SK-N-SH (cell line): ENCODE results near the gene ZNF507. TPM values are rescaled to one million over a fixed set of nuclear protein-coding genes. Genes with fewer than 3 reads are reported as not detected.

Experiments used
- CTCF ChIA-PET: fragments of 300-600, 350-600 bp; formaldehyde crosslinking; extraction: SDS; loops from one replicate; lab custom pipeline; 2021; lab: Yijun Ruan, JAX
- POLR2A ChIA-PET: fragments of 350-600 bp; sonication (Branson Sonifier 250); formaldehyde crosslinking; extraction: SDS; loops from one replicate; lab custom pipeline; 2020; ENCODE audit warnings: antibody characterized with exemption, inconsistent platforms; lab: Yijun Ruan, JAX
- DNase-seq: peaks from one replicate; pipeline ENCODE4 v3.0.0; 2012
- H2AFZ ChIP-seq: fragments of 200-600 bp; sonication (generic); 2 replicates; pipeline ENCODE4 v1.8.1; 2016; ENCODE audit warnings: antibody characterized with exemption, mild to moderate bottlenecking, low read depth
- H3F3A ChIP-seq: fragments of 200-600 bp; sonication (generic); replicated peaks from 2 replicates; pipeline ENCODE3; 2016; ENCODE audit warnings: antibody characterized with exemption, mild to moderate bottlenecking; ENCODE audit not compliant: insufficient read depth
- H3K27ac ChIP-seq, 2 experiments: fragments of 200-500 bp in 1 of 2; fragments of 200-600 bp in 1 of 2; sonication (Bioruptor generic) in 1 of 2; sonication (generic), shearing (Covaris generic) in 1 of 2; 2 replicates each; pipeline versions ENCODE4 v1.5.1 to v1.6.1; 2014 to 2016; ENCODE audit warnings: low read depth in 2 of 2, inconsistent platforms in 1 of 2, low read length in 1 of 2, mild to moderate bottlenecking in 1 of 2, mixed read lengths in 1 of 2
- H3K27me3 ChIP-seq: fragments of 200-600 bp; sonication (generic), shearing (Covaris generic); 2 replicates; pipeline ENCODE4 v1.6.1; 2016; ENCODE audit warnings: mixed run types; ENCODE audit not compliant: insufficient read depth
- H3K36me3 ChIP-seq, 2 experiments: fragments of 200-500 bp in 1 of 2; fragments of 200-600 bp in 1 of 2; sonication (Bioruptor generic) in 1 of 2; sonication (generic) in 1 of 2; replicated peaks in 1 of 2; 2 replicates each; pipeline versions ENCODE3 to v1.5.1; 2014 to 2016; ENCODE audit warnings: low read length in 1 of 2, mild to moderate bottlenecking in 1 of 2; ENCODE audit not compliant: insufficient read depth in 2 of 2, control insufficient read depth in 1 of 2
- H3K4me1 ChIP-seq, 2 experiments: fragments of 200-500 bp in 1 of 2; fragments of 200-600 bp in 1 of 2; sonication (Bioruptor generic) in 1 of 2; sonication (generic), shearing (Covaris generic) in 1 of 2; 2 replicates each; pipeline versions ENCODE4 v1.5.1 to v1.6.1; 2014 to 2016; ENCODE audit warnings: low read depth in 1 of 2, low read length in 1 of 2, mixed run types in 1 of 2; ENCODE audit not compliant: insufficient read depth in 2 of 2, control insufficient read depth in 1 of 2
- H3K4me2 ChIP-seq: fragments of 200-600 bp; sonication (generic), shearing (Covaris generic); 2 replicates; pipeline ENCODE4 v1.6.1; 2017; ENCODE audit warnings: mixed run types
- H3K4me3 ChIP-seq, 2 experiments: fragments of 200-500 bp in 1 of 2; fragments of 200-600 bp in 1 of 2; sonication (Bioruptor generic) in 1 of 2; sonication (generic), shearing (Covaris generic) in 1 of 2; 2 replicates each; pipeline versions ENCODE4 v1.5.1 to v1.8.1; 2014 to 2016; ENCODE audit warnings: low read depth in 2 of 2, inconsistent platforms in 1 of 2, low read length in 1 of 2, mild to moderate bottlenecking in 1 of 2, mixed read lengths in 1 of 2, moderate library complexity in 1 of 2
- H3K79me2 ChIP-seq: fragments of 200-600 bp; sonication (generic); 2 replicates; pipeline ENCODE4 v1.8.1; 2017; ENCODE audit warnings: mild to moderate bottlenecking; ENCODE audit not compliant: insufficient read depth
- H3K9ac ChIP-seq: fragments of 200-600 bp; sonication (generic); 2 replicates; pipeline ENCODE4 v1.6.1; 2017; ENCODE audit warnings: mixed run types
- H3K9me2 ChIP-seq: fragments of 200-600 bp; sonication (generic); 2 replicates; pipeline ENCODE4 v1.6.1; 2017; ENCODE audit warnings: mixed run types
- H3K9me3 ChIP-seq: fragments of 200-600 bp; sonication (generic); 2 replicates; pipeline ENCODE4 v1.6.1; 2017; ENCODE audit warnings: mixed run types, mild to moderate bottlenecking, moderate library complexity
- H4K20me1 ChIP-seq: fragments of 200-600 bp; sonication (generic); 2 replicates; pipeline ENCODE4 v1.6.1; 2017; ENCODE audit warnings: mild to moderate bottlenecking, mixed run types; ENCODE audit not compliant: insufficient read depth
- CHD2 ChIP-seq: fragments of 150-350 bp; IDR thresholded peaks from 2 replicates; pipeline ENCODE4 v1.6.1; 2018; ENCODE audit warnings: low read length; ENCODE audit not compliant: partially characterized antibody
- ELF1 ChIP-seq: IDR thresholded peaks from 2 replicates; pipeline ENCODE4 v1.4.0; 2012
- FOXM1 ChIP-seq: IDR thresholded peaks from 2 replicates; pipeline ENCODE4 v1.4.0; 2012; ENCODE audit warnings: low read depth, mild to moderate bottlenecking
- GABPA ChIP-seq: IDR thresholded peaks from 2 replicates; pipeline ENCODE4 v1.4.0; 2012; ENCODE audit warnings: low read depth, mild to moderate bottlenecking
- GATA2 ChIP-seq: sonication (generic); formaldehyde crosslinking; IDR thresholded peaks from 2 replicates; pipeline ENCODE4 v1.5.0; 2020; ENCODE audit warnings: mild to moderate bottlenecking, missing genetic modification reagents
- JUND ChIP-seq: IDR thresholded peaks from 2 replicates; pipeline ENCODE4 v1.4.0; 2012
- MEF2A ChIP-seq: IDR thresholded peaks from 2 replicates; pipeline ENCODE4 v1.4.0; 2012; ENCODE audit warnings: low read depth, borderline replicate concordance
- NFIC ChIP-seq: IDR thresholded peaks from 2 replicates; pipeline ENCODE4 v1.4.0; 2012; ENCODE audit warnings: borderline replicate concordance
- RAD21 ChIP-seq: IDR thresholded peaks from 2 replicates; pipeline ENCODE4 v1.6.1; 2012; ENCODE audit warnings: mild to moderate bottlenecking, low read length
- RXRA ChIP-seq: IDR thresholded peaks from 2 replicates; pipeline ENCODE4 v1.4.0; 2012; ENCODE audit warnings: low read depth, mild to moderate bottlenecking, borderline replicate concordance
- SIN3A ChIP-seq: IDR thresholded peaks from 2 replicates; pipeline ENCODE4 v1.6.1; 2012; ENCODE audit warnings: low read depth, mild to moderate bottlenecking, low read length, moderate library complexity, borderline replicate concordance
- SMC3 ChIP-seq: IDR thresholded peaks from 2 replicates; pipeline ENCODE4 v1.6.1; 2012; ENCODE audit warnings: low read depth, low read length, improper control_type of control experiment
- TAF1 ChIP-seq: IDR thresholded peaks from 2 replicates; pipeline ENCODE4 v1.6.1; 2012; ENCODE audit warnings: low read depth, mild to moderate bottlenecking, low read length, moderate library complexity, borderline replicate concordance
- TEAD4 ChIP-seq: IDR thresholded peaks from 2 replicates; pipeline ENCODE4 v1.4.0; 2012; ENCODE audit warnings: mild to moderate bottlenecking, borderline replicate concordance; ENCODE audit not compliant: insufficient read depth
- WGBS: methylation state at CpG from one replicate; pipeline ENCODE4 v1.1.6; 2017; ENCODE audit warnings: low lambda C conversion rate; 5-methylcytosine and 5-hydroxymethylcytosine counted together
- polyA plus RNA-seq, 3 experiments: library from polyadenylated mRNA; depleted of rRNA; stranded (reverse); fragments of >200 nt; gene quantifications; 2 replicates each; pipeline ENCODE4 v1.2.3, GENCODE V29; 2012
- TF ChIP-seq, protein P1 (sequence below): IDR thresholded peaks from 2 replicates; pipeline ENCODE4 v1.6.1; 2012; ENCODE audit warnings: mild to moderate bottlenecking, low read depth, low read length, moderate library complexity
- TF ChIP-seq, protein P2 (sequence below): IDR thresholded peaks from 2 replicates; pipeline ENCODE4 v1.4.0; 2012; ENCODE audit warnings: low read depth, borderline replicate concordance
- TF ChIP-seq, protein P3 (sequence below): IDR thresholded peaks from 2 replicates; pipeline ENCODE4 v1.4.0; 2012; ENCODE audit warnings: low read depth
- TF ChIP-seq, protein P4 (sequence below): fragments of 150-350 bp; IDR thresholded peaks from 2 replicates; pipeline ENCODE4 v1.6.1; 2016; ENCODE audit warnings: mild to moderate bottlenecking, low read depth, low read length
- TF ChIP-seq, protein P5 (sequence below): IDR thresholded peaks from 2 replicates; pipeline ENCODE4 v1.4.0; 2012; ENCODE audit warnings: low read depth, borderline replicate concordance

Gene ZNF507
- polyA plus RNA-seq, 1 of the 3 experiments (the other 2 are of a cell fraction): 6.8 TPM

DNA sequence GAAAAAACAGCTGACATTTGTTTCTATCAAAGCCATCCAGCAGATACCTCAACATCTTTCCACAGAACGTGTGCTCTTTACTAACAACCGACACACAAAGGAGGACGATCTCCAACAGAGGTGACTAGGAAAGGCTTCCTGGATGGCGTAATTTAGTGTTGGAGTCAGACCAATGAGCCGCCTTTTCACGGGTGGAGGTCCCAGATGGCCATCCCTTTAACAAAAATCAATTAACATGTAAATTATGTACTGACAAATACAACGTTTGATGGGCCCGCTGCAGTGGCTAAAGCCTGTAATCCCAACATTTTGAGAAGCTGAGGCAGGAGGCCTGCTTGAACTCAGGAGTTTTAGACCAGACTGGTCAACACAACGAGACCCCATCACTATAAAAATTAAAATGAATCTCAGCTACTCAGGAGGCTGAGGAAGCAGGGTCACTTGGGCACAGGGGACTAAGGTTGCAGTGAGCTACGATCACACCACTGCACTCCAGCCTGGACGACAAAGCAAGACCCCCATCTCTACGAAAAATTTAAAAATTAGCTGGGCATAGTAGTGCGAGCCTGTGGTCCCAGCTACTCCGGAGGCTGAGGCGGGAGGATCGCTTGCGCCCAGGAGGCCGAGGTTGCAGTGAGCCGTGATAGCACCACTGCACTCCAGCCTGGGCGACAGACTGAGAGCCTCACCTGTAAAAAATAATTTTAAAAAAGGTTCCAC is 59.0 kb downstream of the ZNF507 start:
- Histone ChIP-seq H3K9me2 (no peaks in the 10 kb centered on the region), H3K4me3 (peak overlapping the region; percentile 66 to 90), H3K27me3 (no peaks in the 10 kb centered on the region), H4K20me1 (no peaks in the 10 kb centered on the region), H3K4me1 (peaks cover 14 to 19% of the 10 kb centered on the region in 2 experiments), H3K79me2 (peaks cover 45% of the 10 kb centered on the region), H3K9ac (peak overlapping the region; percentile 97), H3K36me3 (peaks cover 12 to 14% of the 10 kb centered on the region in 2 experiments), H2AFZ (no peak overlapping the region), H3K27ac (peak overlapping the region; percentile 93 to 94; a peak in 3 of 4 replicates), H3K9me3 (no peaks in the 10 kb centered on the region)
- DNase-seq: no peak
- CTCF ChIA-PET: interaction anchor here (1.5 kb wide), 1 partner anchor 27 kb away, joined by 3 read pairs; no protein-coding TSS in a partner anchor
- POLR2A ChIA-PET: interaction anchor here (0.6 kb wide), 1 partner anchor 992 kb away, joined by 3 read pairs; no protein-coding TSS in a partner anchor
- WGBS: 70% methylated on average over 20 of the region's 20 CpGs
- TF ChIP-seq SMC3: no peak
- TF ChIP-seq, protein P1, sequence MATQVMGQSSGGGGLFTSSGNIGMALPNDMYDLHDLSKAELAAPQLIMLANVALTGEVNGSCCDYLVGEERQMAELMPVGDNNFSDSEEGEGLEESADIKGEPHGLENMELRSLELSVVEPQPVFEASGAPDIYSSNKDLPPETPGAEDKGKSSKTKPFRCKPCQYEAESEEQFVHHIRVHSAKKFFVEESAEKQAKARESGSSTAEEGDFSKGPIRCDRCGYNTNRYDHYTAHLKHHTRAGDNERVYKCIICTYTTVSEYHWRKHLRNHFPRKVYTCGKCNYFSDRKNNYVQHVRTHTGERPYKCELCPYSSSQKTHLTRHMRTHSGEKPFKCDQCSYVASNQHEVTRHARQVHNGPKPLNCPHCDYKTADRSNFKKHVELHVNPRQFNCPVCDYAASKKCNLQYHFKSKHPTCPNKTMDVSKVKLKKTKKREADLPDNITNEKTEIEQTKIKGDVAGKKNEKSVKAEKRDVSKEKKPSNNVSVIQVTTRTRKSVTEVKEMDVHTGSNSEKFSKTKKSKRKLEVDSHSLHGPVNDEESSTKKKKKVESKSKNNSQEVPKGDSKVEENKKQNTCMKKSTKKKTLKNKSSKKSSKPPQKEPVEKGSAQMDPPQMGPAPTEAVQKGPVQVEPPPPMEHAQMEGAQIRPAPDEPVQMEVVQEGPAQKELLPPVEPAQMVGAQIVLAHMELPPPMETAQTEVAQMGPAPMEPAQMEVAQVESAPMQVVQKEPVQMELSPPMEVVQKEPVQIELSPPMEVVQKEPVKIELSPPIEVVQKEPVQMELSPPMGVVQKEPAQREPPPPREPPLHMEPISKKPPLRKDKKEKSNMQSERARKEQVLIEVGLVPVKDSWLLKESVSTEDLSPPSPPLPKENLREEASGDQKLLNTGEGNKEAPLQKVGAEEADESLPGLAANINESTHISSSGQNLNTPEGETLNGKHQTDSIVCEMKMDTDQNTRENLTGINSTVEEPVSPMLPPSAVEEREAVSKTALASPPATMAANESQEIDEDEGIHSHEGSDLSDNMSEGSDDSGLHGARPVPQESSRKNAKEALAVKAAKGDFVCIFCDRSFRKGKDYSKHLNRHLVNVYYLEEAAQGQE: no peak
- no peak for TF ChIP-seq NFIC
- TF ChIP-seq TAF1: no peak
- TF ChIP-seq, protein P2, sequence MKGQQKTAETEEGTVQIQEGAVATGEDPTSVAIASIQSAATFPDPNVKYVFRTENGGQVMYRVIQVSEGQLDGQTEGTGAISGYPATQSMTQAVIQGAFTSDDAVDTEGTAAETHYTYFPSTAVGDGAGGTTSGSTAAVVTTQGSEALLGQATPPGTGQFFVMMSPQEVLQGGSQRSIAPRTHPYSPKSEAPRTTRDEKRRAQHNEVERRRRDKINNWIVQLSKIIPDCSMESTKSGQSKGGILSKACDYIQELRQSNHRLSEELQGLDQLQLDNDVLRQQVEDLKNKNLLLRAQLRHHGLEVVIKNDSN: no peak
- TF ChIP-seq RAD21: no peak
- TF ChIP-seq GABPA: no peak
- no peak for TF ChIP-seq RXRA
- no peak for TF ChIP-seq TEAD4
- TF ChIP-seq, protein P3, sequence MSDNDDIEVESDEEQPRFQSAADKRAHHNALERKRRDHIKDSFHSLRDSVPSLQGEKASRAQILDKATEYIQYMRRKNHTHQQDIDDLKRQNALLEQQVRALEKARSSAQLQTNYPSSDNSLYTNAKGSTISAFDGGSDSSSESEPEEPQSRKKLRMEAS: no peak
- TF ChIP-seq SIN3A: no peak
- TF ChIP-seq, protein P4, sequence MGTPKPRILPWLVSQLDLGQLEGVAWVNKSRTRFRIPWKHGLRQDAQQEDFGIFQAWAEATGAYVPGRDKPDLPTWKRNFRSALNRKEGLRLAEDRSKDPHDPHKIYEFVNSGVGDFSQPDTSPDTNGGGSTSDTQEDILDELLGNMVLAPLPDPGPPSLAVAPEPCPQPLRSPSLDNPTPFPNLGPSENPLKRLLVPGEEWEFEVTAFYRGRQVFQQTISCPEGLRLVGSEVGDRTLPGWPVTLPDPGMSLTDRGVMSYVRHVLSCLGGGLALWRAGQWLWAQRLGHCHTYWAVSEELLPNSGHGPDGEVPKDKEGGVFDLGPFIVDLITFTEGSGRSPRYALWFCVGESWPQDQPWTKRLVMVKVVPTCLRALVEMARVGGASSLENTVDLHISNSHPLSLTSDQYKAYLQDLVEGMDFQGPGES: no peak
- TF ChIP-seq, protein P5, sequence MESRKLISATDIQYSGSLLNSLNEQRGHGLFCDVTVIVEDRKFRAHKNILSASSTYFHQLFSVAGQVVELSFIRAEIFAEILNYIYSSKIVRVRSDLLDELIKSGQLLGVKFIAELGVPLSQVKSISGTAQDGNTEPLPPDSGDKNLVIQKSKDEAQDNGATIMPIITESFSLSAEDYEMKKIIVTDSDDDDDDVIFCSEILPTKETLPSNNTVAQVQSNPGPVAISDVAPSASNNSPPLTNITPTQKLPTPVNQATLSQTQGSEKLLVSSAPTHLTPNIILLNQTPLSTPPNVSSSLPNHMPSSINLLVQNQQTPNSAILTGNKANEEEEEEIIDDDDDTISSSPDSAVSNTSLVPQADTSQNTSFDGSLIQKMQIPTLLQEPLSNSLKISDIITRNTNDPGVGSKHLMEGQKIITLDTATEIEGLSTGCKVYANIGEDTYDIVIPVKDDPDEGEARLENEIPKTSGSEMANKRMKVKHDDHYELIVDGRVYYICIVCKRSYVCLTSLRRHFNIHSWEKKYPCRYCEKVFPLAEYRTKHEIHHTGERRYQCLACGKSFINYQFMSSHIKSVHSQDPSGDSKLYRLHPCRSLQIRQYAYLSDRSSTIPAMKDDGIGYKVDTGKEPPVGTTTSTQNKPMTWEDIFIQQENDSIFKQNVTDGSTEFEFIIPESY: no peak
- TF ChIP-seq GATA2 (CRISPR knock-in tag): no peak
- no peak for TF ChIP-seq MEF2A
- TF ChIP-seq CHD2: no peak
- no peak for TF ChIP-seq ELF1
- TF ChIP-seq JUND: no peak
- TF ChIP-seq FOXM1: no peak
- TF ChIP-seq, all 33 proteins: peak for 0
- Histone ChIP-seq H3K4me2 (peak overlapping the region; percentile 97), H3F3A (no peaks in the 10 kb centered on the region)
